Measurements from ENCODE around the gene NCK1. TPM values are rescaled to one million over a fixed set of nuclear protein-coding genes. Genes with fewer than 3 reads are reported as not detected.

NCK1 gene
- total and polyA plus RNA-seq, 2 of the 13 experiments (the other 11 are each of a cell fraction or from before 2014, with no cell fraction given) = 14.7 to 30.4 TPM

DNA sequence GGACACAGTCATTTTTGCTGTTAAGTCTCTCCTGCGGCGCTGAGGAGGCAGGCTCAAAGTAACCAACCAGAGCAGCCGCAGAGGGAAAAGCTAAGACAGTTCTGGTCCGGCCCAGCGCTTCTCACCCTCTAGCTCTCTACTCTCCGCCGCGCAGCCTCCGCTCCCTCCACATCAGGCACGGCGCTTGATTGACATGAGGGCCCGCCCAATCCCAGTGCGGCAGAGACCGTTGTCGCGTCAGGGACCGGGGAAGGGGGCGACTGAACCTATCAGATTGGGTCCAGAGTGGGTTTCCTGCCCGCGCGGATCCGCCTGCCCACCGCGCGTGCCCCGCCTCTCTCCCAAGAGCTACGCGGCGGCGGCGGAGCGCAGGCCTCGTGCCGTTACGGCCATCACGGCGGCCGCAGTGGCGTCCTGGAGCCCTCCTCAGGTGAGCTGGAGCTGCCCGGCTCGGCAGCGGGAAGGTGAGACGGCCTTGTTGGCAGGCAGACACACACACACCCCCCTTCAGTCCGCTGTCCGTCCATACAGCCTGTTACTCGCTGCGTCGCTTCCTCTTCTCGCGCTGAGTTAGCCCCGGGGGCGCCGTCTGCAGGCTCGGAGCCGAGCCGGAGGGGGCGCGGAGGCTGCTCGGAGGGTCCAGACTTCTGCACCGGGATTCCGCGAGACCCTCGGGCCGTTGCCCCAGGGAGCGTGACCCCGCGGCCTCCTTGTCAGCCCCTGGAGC, at the start of gene NCK1 (continued):
- TF ChIP-seq ZNF337 (CRISPR knock-in tag; IDR thresholded peaks at IDR 0.05; ENCODE audit: borderline replicate concordance, low read depth) (no peak), ZNF331 (CRISPR knock-in tag; IDR thresholded peaks at IDR 0.05) (peak; percentile 49), ETV6 (CRISPR knock-in tag; conservative IDR thresholded peaks at IDR 0.05) (0 out of 2 replicates have a peak, but pooled peaks have one; percentile 69), TAF1 (CRISPR knock-in tag; IDR thresholded peaks at IDR 0.05) (peak; percentile 92), PITX1 (CRISPR knock-in tag; IDR thresholded peaks at IDR 0.05) (peak; percentile 78), ZNF264 (CRISPR knock-in tag; IDR thresholded peaks at IDR 0.05) (0 out of 2 replicates have a peak, but pooled peaks have one; percentile 6), ZNF816 (CRISPR knock-in tag; IDR thresholded peaks at IDR 0.05; ENCODE audit: borderline replicate concordance) (peak; percentile 91; the same call in 1 of the 2 replicates), ATF7 (IDR thresholded peaks at IDR 0.05) (no peak), ATF7 (CRISPR knock-in tag; IDR thresholded peaks at IDR 0.05) (0 out of 2 replicates have a peak, but pooled peaks have one; percentile 36), ZBTB20 (CRISPR knock-in tag; IDR thresholded peaks at IDR 0.05; ENCODE audit: borderline replicate concordance, low read depth) (peak; percentile 66; the same call in 1 of the 2 replicates), ZNF160 (CRISPR knock-in tag; IDR thresholded peaks at IDR 0.05) (peak; percentile 54), ZNF343 (CRISPR knock-in tag; IDR thresholded peaks at IDR 0.05) (peak; percentile 83), MYC (CRISPR knock-in tag; IDR thresholded peaks at IDR 0.05; ENCODE audit: borderline replicate concordance) (peak; percentile 97), SOX13 (IDR thresholded peaks at IDR 0.05) (0 out of 2 replicates have a peak, but pooled peaks have one; percentile 4), SOX13 (CRISPR knock-in tag; conservative IDR thresholded peaks at IDR 0.05 in 1 of 2, IDR thresholded peaks at IDR 0.05 in 1 of 2) (peak in 1 of 2 experiments; percentile 41; a peak in 1 of 4 replicates), ZNF605 (CRISPR knock-in tag; IDR thresholded peaks at IDR 0.05) (peak; percentile 97), RARA (CRISPR knock-in tag; IDR thresholded peaks at IDR 0.05) (peak; percentile 35)
- TF ChIP-seq, protein P1, sequence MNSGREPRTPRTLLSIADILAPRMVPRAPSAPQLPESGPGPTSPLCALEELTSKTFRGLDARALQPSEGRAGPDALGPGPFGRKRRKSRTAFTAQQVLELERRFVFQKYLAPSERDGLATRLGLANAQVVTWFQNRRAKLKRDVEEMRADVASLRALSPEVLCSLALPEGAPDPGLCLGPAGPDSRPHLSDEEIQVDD (CRISPR knock-in tag; IDR thresholded peaks at IDR 0.05; ENCODE audit: borderline replicate concordance) = peak; percentile 87; the same call in 1 of the 2 replicates
- TF ChIP-seq, protein P2, sequence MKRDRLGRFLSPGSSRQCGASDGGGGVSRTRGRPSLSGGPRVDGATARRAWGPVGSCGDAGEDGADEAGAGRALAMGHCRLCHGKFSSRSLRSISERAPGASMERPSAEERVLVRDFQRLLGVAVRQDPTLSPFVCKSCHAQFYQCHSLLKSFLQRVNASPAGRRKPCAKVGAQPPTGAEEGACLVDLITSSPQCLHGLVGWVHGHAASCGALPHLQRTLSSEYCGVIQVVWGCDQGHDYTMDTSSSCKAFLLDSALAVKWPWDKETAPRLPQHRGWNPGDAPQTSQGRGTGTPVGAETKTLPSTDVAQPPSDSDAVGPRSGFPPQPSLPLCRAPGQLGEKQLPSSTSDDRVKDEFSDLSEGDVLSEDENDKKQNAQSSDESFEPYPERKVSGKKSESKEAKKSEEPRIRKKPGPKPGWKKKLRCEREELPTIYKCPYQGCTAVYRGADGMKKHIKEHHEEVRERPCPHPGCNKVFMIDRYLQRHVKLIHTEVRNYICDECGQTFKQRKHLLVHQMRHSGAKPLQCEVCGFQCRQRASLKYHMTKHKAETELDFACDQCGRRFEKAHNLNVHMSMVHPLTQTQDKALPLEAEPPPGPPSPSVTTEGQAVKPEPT (CRISPR knock-in tag; IDR thresholded peaks at IDR 0.05; ENCODE audit: low read depth) = peak; percentile 89
- TF ChIP-seq, protein P3, sequence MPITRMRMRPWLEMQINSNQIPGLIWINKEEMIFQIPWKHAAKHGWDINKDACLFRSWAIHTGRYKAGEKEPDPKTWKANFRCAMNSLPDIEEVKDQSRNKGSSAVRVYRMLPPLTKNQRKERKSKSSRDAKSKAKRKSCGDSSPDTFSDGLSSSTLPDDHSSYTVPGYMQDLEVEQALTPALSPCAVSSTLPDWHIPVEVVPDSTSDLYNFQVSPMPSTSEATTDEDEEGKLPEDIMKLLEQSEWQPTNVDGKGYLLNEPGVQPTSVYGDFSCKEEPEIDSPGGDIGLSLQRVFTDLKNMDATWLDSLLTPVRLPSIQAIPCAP (CRISPR knock-in tag; IDR thresholded peaks at IDR 0.05; ENCODE audit: low read depth) = peak; percentile 69; the same call in 1 of the 2 replicates
- TF ChIP-seq, protein P4, sequence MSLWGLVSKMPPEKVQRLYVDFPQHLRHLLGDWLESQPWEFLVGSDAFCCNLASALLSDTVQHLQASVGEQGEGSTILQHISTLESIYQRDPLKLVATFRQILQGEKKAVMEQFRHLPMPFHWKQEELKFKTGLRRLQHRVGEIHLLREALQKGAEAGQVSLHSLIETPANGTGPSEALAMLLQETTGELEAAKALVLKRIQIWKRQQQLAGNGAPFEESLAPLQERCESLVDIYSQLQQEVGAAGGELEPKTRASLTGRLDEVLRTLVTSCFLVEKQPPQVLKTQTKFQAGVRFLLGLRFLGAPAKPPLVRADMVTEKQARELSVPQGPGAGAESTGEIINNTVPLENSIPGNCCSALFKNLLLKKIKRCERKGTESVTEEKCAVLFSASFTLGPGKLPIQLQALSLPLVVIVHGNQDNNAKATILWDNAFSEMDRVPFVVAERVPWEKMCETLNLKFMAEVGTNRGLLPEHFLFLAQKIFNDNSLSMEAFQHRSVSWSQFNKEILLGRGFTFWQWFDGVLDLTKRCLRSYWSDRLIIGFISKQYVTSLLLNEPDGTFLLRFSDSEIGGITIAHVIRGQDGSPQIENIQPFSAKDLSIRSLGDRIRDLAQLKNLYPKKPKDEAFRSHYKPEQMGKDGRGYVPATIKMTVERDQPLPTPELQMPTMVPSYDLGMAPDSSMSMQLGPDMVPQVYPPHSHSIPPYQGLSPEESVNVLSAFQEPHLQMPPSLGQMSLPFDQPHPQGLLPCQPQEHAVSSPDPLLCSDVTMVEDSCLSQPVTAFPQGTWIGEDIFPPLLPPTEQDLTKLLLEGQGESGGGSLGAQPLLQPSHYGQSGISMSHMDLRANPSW (CRISPR knock-in tag; IDR thresholded peaks at IDR 0.05; ENCODE audit: borderline replicate concordance) = no peak; the same call in 1 of the 2 replicates
- TF ChIP-seq, protein P5, sequence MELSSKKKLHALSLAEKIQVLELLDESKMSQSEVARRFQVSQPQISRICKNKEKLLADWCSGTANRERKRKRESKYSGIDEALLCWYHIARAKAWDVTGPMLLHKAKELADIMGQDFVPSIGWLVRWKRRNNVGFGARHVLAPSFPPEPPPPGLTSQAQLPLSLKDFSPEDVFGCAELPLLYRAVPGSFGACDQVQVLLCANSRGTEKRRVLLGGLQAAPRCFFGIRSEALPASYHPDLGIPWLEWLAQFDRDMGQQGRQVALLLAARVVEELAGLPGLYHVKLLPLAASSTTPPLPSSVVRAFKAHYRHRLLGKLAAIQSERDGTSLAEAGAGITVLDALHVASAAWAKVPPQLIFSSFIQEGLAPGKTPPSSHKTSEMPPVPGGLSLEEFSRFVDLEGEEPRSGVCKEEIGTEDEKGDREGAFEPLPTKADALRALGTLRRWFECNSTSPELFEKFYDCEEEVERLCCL (CRISPR knock-in tag; IDR thresholded peaks at IDR 0.05; ENCODE audit: borderline replicate concordance) = peak; percentile 75
